IMR-90 (cell line): ENCODE data around the gene NSD2. TPM values are rescaled to one million over a fixed set of nuclear protein-coding genes. Genes with fewer than 3 reads are reported as not detected.

Experiments
- ATAC-seq: fragments of 200-7000 bp; cut with Tn5 transposase; 2 replicates; pipeline ENCODE4 v1.9.1; 2020; ENCODE audit warnings: low read depth, mild to moderate bottlenecking, moderate library complexity
- BruUV-seq: library from RNA; stranded (reverse); fragments of 400-500 nt; replicated peaks from 2 replicates; lab custom pipeline; 2021; lab: Mats Ljungman, UMichigan
- CTCF ChIA-PET: fragments of 300-600 bp; formaldehyde crosslinking; extraction: SDS; loops from one replicate; lab custom pipeline; 2021; ENCODE audit warnings: antibody characterized with exemption; lab: Yijun Ruan, JAX
- POLR2A ChIA-PET: fragments of 300-600 bp; sonication (Branson Sonifier 250); formaldehyde crosslinking; loops from one replicate; lab custom pipeline; 2022; ENCODE audit warnings: antibody characterized with exemption; ENCODE audit not compliant: unreplicated experiment; lab: Charles Lee
- DNase-seq: peaks from one replicate; pipeline ENCODE4 v3.0.0; 2013
- H2AFZ ChIP-seq: replicated peaks from 2 replicates; pipeline ENCODE3; 2013; ENCODE audit warnings: low read length, mild to moderate bottlenecking; ENCODE audit not compliant: poor library complexity
- H2AK5ac ChIP-seq: 2 replicates; pipeline ENCODE4 v1.6.1; 2013; ENCODE audit warnings: low read depth, low read length, inconsistent platforms
- H2AK9ac ChIP-seq: replicated peaks from 2 replicates; pipeline ENCODE3; 2013; ENCODE audit warnings: mild to moderate bottlenecking, low read depth, low read length, moderate library complexity; ENCODE audit not compliant: poor library complexity
- H2BK120ac ChIP-seq: 2 replicates; pipeline ENCODE4 v1.6.1; 2013; ENCODE audit warnings: low read depth, low read length, inconsistent platforms
- H2BK15ac ChIP-seq: 3 replicates; pipeline ENCODE4 v1.6.1; 2013; ENCODE audit warnings: low read depth, low read length, inconsistent platforms
- H2BK20ac ChIP-seq: 2 replicates; pipeline ENCODE4 v1.6.1; 2013; ENCODE audit warnings: low read depth, mild to moderate bottlenecking, inconsistent platforms, low read length, moderate library complexity
- H2BK5ac ChIP-seq: 2 replicates; pipeline ENCODE4 v1.6.1; 2013; ENCODE audit warnings: mild to moderate bottlenecking, low read depth, low read length, inconsistent platforms; ENCODE audit not compliant: poor library complexity, severe bottlenecking
- H3K14ac ChIP-seq: replicated peaks from 2 replicates; pipeline ENCODE4 v1.6.1; 2013; ENCODE audit warnings: low read depth, low read length, inconsistent platforms
- H3K18ac ChIP-seq: 2 replicates; pipeline ENCODE4 v1.6.1; 2013; ENCODE audit warnings: low read depth, low read length, control low read depth
- H3K23ac ChIP-seq: 2 replicates; pipeline ENCODE4 v1.6.1; 2013; ENCODE audit warnings: low read depth, low read length, inconsistent platforms
- H3K27ac ChIP-seq: 2 replicates; pipeline ENCODE4 v1.5.1; 2013; ENCODE audit warnings: mild to moderate bottlenecking, control low read depth, low read length; ENCODE audit not compliant: insufficient read depth
- H3K27me3 ChIP-seq: 2 replicates; pipeline ENCODE4 v1.6.1; 2013; ENCODE audit warnings: low read length; ENCODE audit not compliant: control insufficient read depth, insufficient read depth
- H3K36me3 ChIP-seq: 2 replicates; pipeline ENCODE4 v1.6.1; 2013; ENCODE audit warnings: low read length, mixed read lengths; ENCODE audit not compliant: control insufficient read depth, insufficient read depth
- H3K4ac ChIP-seq: 2 replicates; pipeline ENCODE4 v1.6.1; 2013; ENCODE audit warnings: low read depth, low read length, inconsistent platforms
- H3K4me1 ChIP-seq: 2 replicates; pipeline ENCODE4 v1.6.1; 2013; ENCODE audit warnings: low read length, mixed read lengths; ENCODE audit not compliant: control insufficient read depth, insufficient read depth
- H3K4me2 ChIP-seq: 2 replicates; pipeline ENCODE4 v1.6.1; 2013; ENCODE audit warnings: low read depth, mild to moderate bottlenecking, control low read depth, low read length, moderate library complexity
- H3K4me3 ChIP-seq: 2 replicates; pipeline ENCODE4 v1.5.1; 2013; ENCODE audit warnings: low read depth, mild to moderate bottlenecking, control low read depth, low read length, moderate library complexity; ENCODE audit not compliant: insufficient read depth
- H3K56ac ChIP-seq: 2 replicates; pipeline ENCODE4 v1.6.1; 2013; ENCODE audit warnings: low read length, inconsistent platforms; ENCODE audit not compliant: insufficient read depth; ENCODE audit errors: extremely low read depth
- H3K79me1 ChIP-seq, 2 experiments: 2 replicates each; pipeline ENCODE4 v1.6.1; 2013; ENCODE audit warnings: low read length in 2 of 2, inconsistent platforms in 1 of 2, low read depth in 1 of 2
- H3K9ac ChIP-seq: 2 replicates; pipeline ENCODE4 v1.6.1; 2013; ENCODE audit warnings: low read depth, low read length, control low read depth
- H3K9me1 ChIP-seq: 2 replicates; pipeline ENCODE4 v1.6.1; 2013; ENCODE audit warnings: low read length, inconsistent platforms; ENCODE audit not compliant: insufficient read depth
- H3K9me3 ChIP-seq: 2 replicates; pipeline ENCODE4 v1.6.1; 2013; ENCODE audit warnings: low read length; ENCODE audit not compliant: control insufficient read depth, insufficient read depth
- H4K20me1 ChIP-seq: 2 replicates; pipeline ENCODE4 v1.6.1; 2013; ENCODE audit warnings: low read length, inconsistent platforms; ENCODE audit not compliant: insufficient read depth
- H4K5ac ChIP-seq: 2 replicates; pipeline ENCODE4 v1.6.1; 2013; ENCODE audit warnings: mild to moderate bottlenecking, low read depth, low read length, control low read depth
- H4K8ac ChIP-seq, 2 experiments: 2 replicates each; pipeline ENCODE4 v1.6.1; 2013; ENCODE audit warnings: low read depth in 2 of 2, low read length in 2 of 2, control low read depth in 1 of 2, inconsistent platforms in 1 of 2
- H4K91ac ChIP-seq: 2 replicates; pipeline ENCODE4 v1.6.1; 2013; ENCODE audit warnings: low read depth, low read length, inconsistent platforms; ENCODE audit not compliant: insufficient read depth
- BHLHE40 ChIP-seq: fragments of 150-350 bp; IDR thresholded peaks from 2 replicates; pipeline ENCODE4 v1.6.1; 2016; ENCODE audit warnings: mild to moderate bottlenecking, low read depth, low read length
- CHD1 ChIP-seq: IDR thresholded peaks from 2 replicates; pipeline ENCODE4 v1.6.1; 2012; ENCODE audit warnings: low read depth, low read length, improper control_type of control experiment
- MAFK ChIP-seq: IDR thresholded peaks from 2 replicates; pipeline ENCODE4 v1.6.1; 2012; ENCODE audit warnings: low read depth, low read length, improper control_type of control experiment
- MXI1 ChIP-seq: IDR thresholded peaks from 2 replicates; pipeline ENCODE4 v1.6.1; 2012; ENCODE audit warnings: low read depth, mild to moderate bottlenecking, low read length, moderate library complexity, borderline replicate concordance
- NFE2L2 ChIP-seq: fragments of 150-350 bp; IDR thresholded peaks from 2 replicates; pipeline ENCODE4 v1.6.1; 2016; ENCODE audit warnings: low read depth, mild to moderate bottlenecking, low read length
- POLR2A ChIP-seq: IDR thresholded peaks from 2 replicates; pipeline ENCODE4 v1.6.1; 2012; ENCODE audit warnings: mild to moderate bottlenecking, low read depth, low read length
- RAD21 ChIP-seq: IDR thresholded peaks from 2 replicates; pipeline ENCODE4 v1.6.1; 2012; ENCODE audit warnings: low read length, improper control_type of control experiment
- RCOR1 ChIP-seq: IDR thresholded peaks from 2 replicates; pipeline ENCODE4 v1.6.1; 2012; ENCODE audit warnings: mild to moderate bottlenecking, low read length, improper control_type of control experiment; ENCODE audit not compliant: insufficient replicate concordance
- RFX5 ChIP-seq: IDR thresholded peaks from 2 replicates; pipeline ENCODE4 v1.8.0; 2012; ENCODE audit warnings: low read depth, mild to moderate bottlenecking, low read length, moderate library complexity
- WGBS, 2 experiments: methylation state at CpG; one replicate each; pipeline versions ENCODE4 v1.1.5 to v1.1.7; 2013; ENCODE audit warnings: missing lambda C conversion rate in 2 of 2; ENCODE audit not compliant: insufficient read length in 1 of 2; ENCODE audit errors: extremely low coverage in 2 of 2; 5-methylcytosine and 5-hydroxymethylcytosine counted together
- dilution Hi-C: fragments of 300-500 bp; cut with HindIII; formaldehyde crosslinking; loops from one replicate; pipeline ENCODE4 v1.14.3; 2018; ENCODE audit warnings: low sequenced_read_pairs; ENCODE audit not compliant: unreplicated experiment
- in situ Hi-C: fragments of 300-500 bp; cut with MboI; formaldehyde crosslinking; loops from 3 replicates; pipeline ENCODE4 v1.14.3; 2019; ENCODE audit warnings: low sequenced_read_pairs, inconsistent platforms, mixed read lengths
- intact Hi-C: fragments of 100-400 bp; cut with micrococcal nuclease; formaldehyde crosslinking; loops from 2 replicates; pipeline ENCODE4 v1.10.0; 2022
- polyA plus RNA-seq, 3 experiments: library from polyadenylated mRNA; depleted of rRNA; stranded (reverse); fragments of >200 nt; gene quantifications; 2 replicates each; pipeline ENCODE4 v1.2.3, GENCODE V29; 2012; ENCODE audit warnings: low replicate concordance in 1 of 3
- total RNA-seq: library from RNA; depleted of rRNA; stranded (reverse); fragments of >200 nt; gene quantifications from 2 replicates; pipeline ENCODE4 v1.2.3, GENCODE V29; 2012
- TF ChIP-seq, protein P1 (sequence below): fragments of 150-350 bp; IDR thresholded peaks from 2 replicates; pipeline ENCODE4 v1.6.1; 2017; ENCODE audit warnings: mild to moderate bottlenecking, antibody characterized with exemption, low read length, low read depth
- TF ChIP-seq, protein P2 (sequence below): fragments of 150-350 bp; IDR thresholded peaks from 2 replicates; pipeline ENCODE4 v1.6.1; 2016; ENCODE audit warnings: low read depth, mild to moderate bottlenecking, low read length, moderate library complexity, borderline replicate concordance

The NSD2 gene
- total and polyA plus RNA-seq, 2 of the 4 experiments (the other 2 are of a cell fraction): 35.9 to 68.1 TPM

DNA sequence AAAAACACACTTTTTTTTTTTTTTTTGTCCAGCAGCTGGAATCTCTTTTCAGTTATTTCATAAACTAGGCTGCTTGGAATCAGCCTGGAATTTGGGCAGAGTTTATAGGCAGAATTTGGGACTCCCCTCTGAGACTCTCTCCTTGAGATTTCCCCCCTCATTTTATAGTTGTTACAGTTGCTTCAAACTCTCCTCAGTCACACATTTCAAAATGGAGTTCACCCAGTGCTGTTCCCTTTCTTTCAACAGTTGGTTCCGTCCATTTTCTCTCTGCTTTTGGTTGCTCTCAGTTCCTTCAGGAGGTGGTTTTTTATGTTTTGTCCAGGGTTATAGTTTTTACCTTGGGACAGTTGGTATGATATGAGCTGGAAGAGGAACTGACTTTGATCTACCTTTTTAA, 27.5 kb downstream of the NSD2 start:
- no peak overlapping the region for H2BK15ac ChIP-seq
- H3K9ac ChIP-seq: no peak overlapping the region
- no TSS peak for BruUV-seq
- H3K56ac ChIP-seq: no peak overlapping the region
- dilution Hi-C loops (no loop called here), intact Hi-C loops (loop anchor here (1.0 to 5.0 kb wide), 4 partner anchors 26 to 150 kb away; partner anchors contain the start of gene LETM1), in situ Hi-C loops (no loop called here)
- H3K9me1 ChIP-seq: peaks cover 3% of the 10 kb centered on the region
- no peak overlapping the region for H4K5ac ChIP-seq
- no peak overlapping the region for H2AFZ ChIP-seq
- H3K9me3 ChIP-seq: no peaks in the 10 kb centered on the region
- no peak overlapping the region for H2BK20ac ChIP-seq
- peak overlapping the region; percentile 21; the same call in 1 of the 2 replicates for H3K23ac ChIP-seq
- peaks cover 2% of the 10 kb centered on the region; the same call in 1 of the 2 replicates for H3K4me1 ChIP-seq
- no peak overlapping the region for H2BK5ac ChIP-seq
- POLR2A ChIA-PET: interaction anchor here (0.6 kb wide), 1 partner anchor 38 kb away, joined by 4 read pairs; no protein-coding TSS in a partner anchor
- H3K4me3 ChIP-seq: no peak overlapping the region
- H3K18ac ChIP-seq: no peak overlapping the region
- WGBS, 2 experiments: no CpG with 5 or more reads among the region's 1 CpG
- no peak overlapping the region for H4K8ac ChIP-seq
- peaks cover 68% of the 10 kb centered on the region for H4K20me1 ChIP-seq
- no peak for TF ChIP-seq MXI1
- TF ChIP-seq MAFK: no peak
- TF ChIP-seq CHD1: no peak
- TF ChIP-seq RFX5: no peak
- no peak for TF ChIP-seq NFE2L2
- TF ChIP-seq, protein P1, sequence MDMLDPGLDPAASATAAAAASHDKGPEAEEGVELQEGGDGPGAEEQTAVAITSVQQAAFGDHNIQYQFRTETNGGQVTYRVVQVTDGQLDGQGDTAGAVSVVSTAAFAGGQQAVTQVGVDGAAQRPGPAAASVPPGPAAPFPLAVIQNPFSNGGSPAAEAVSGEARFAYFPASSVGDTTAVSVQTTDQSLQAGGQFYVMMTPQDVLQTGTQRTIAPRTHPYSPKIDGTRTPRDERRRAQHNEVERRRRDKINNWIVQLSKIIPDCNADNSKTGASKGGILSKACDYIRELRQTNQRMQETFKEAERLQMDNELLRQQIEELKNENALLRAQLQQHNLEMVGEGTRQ: no peak
- no peak for TF ChIP-seq RCOR1
- no peak for TF ChIP-seq POLR2A
- TF ChIP-seq, protein P2, sequence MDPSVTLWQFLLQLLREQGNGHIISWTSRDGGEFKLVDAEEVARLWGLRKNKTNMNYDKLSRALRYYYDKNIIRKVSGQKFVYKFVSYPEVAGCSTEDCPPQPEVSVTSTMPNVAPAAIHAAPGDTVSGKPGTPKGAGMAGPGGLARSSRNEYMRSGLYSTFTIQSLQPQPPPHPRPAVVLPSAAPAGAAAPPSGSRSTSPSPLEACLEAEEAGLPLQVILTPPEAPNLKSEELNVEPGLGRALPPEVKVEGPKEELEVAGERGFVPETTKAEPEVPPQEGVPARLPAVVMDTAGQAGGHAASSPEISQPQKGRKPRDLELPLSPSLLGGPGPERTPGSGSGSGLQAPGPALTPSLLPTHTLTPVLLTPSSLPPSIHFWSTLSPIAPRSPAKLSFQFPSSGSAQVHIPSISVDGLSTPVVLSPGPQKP: no peak
- TF ChIP-seq RAD21: no peak
- TF ChIP-seq BHLHE40: no peak
- no peak overlapping the region; the same call in 1 of the 2 replicates for H3K14ac ChIP-seq
- no peak overlapping the region for H3K27ac ChIP-seq
- no peak overlapping the region for H2AK9ac ChIP-seq
- ATAC-seq (no peak), DNase-seq (no peak)
- no peak overlapping the region for H2AK5ac ChIP-seq
- peaks cover 29 to 67% of the 10 kb centered on the region in 2 experiments for H3K79me1 ChIP-seq
- H4K91ac ChIP-seq: no peak overlapping the region
- no peak overlapping the region for H3K4ac ChIP-seq
- no peak overlapping the region for H3K4me2 ChIP-seq
- H3K36me3 ChIP-seq: peaks cover 10% of the 10 kb centered on the region
- no peaks in the 10 kb centered on the region for H3K27me3 ChIP-seq
- H2BK120ac ChIP-seq: no peak overlapping the region
- CTCF ChIA-PET: interaction anchor here (0.8 to 2.0 kb wide), 2 partner anchors 9 to 22 kb away, joined by 4 to 7 read pairs; no protein-coding TSS in a partner anchor
